KMS-11 (cell line): ENCODE results near the gene TIMELESS.

ENCODE experiments used
- H2AFZ ChIP-seq: fragments of 200-600 bp; sonication (generic); 2 replicates; pipeline ENCODE4 v1.6.1; 2016; ENCODE audit warnings: antibody characterized with exemption, mixed run types, low read depth
- H3K27ac ChIP-seq: fragments of 200-600 bp; sonication (generic); 2 replicates; pipeline ENCODE4 v1.6.1; 2016; ENCODE audit warnings: mild to moderate bottlenecking, mixed run types
- H3K27me3 ChIP-seq: fragments of 200-600 bp; sonication (generic); 2 replicates; pipeline ENCODE4 v1.6.1; 2017; ENCODE audit warnings: mild to moderate bottlenecking, low read depth, mixed run types, moderate library complexity; ENCODE audit not compliant: insufficient read depth
- H3K36me3 ChIP-seq: fragments of 200-600 bp; sonication (generic); 2 replicates; pipeline ENCODE4 v1.6.1; 2017; ENCODE audit warnings: mild to moderate bottlenecking, mixed run types; ENCODE audit not compliant: insufficient read depth
- H3K4me1 ChIP-seq: fragments of 200-600 bp; sonication (generic); 2 replicates; pipeline ENCODE4 v1.6.1; 2016; ENCODE audit warnings: mild to moderate bottlenecking, low read depth, mixed run types; ENCODE audit not compliant: poor library complexity, severe bottlenecking
- H3K4me2 ChIP-seq: fragments of 200-600 bp; sonication (generic); 2 replicates; pipeline ENCODE4 v1.7.0; 2016; ENCODE audit warnings: mild to moderate bottlenecking, mixed run types
- H3K4me3 ChIP-seq: fragments of 200-600 bp; sonication (generic); IDR thresholded peaks from 2 replicates; pipeline ENCODE4 v1.6.1; 2017; ENCODE audit warnings: low read depth, low read length, mixed read lengths; ENCODE audit not compliant: insufficient read depth
- H3K79me2 ChIP-seq: fragments of 200-600 bp; sonication (generic); 2 replicates; pipeline ENCODE4 v1.6.1; 2016; ENCODE audit warnings: low read depth, mixed run types; ENCODE audit not compliant: insufficient read depth
- H3K9ac ChIP-seq: fragments of 200-600 bp; sonication (generic); 2 replicates; pipeline ENCODE4 v1.6.1; 2016; ENCODE audit warnings: mild to moderate bottlenecking, mixed run types
- H4K20me1 ChIP-seq: fragments of 200-600 bp; sonication (generic); 2 replicates; pipeline ENCODE4 v1.6.1; 2016; ENCODE audit warnings: mild to moderate bottlenecking, mixed run types; ENCODE audit not compliant: insufficient read depth
- TF ChIP-seq, protein P1 (sequence below): fragments of 200-600 bp; sonication (generic); conservative IDR thresholded peaks from 2 replicates; pipeline ENCODE4 v1.6.1; 2017; ENCODE audit warnings: low read depth, mild to moderate bottlenecking, antibody characterized with exemption, low read length, moderate library complexity, mixed read lengths

Gene TIMELESS

DNA sequence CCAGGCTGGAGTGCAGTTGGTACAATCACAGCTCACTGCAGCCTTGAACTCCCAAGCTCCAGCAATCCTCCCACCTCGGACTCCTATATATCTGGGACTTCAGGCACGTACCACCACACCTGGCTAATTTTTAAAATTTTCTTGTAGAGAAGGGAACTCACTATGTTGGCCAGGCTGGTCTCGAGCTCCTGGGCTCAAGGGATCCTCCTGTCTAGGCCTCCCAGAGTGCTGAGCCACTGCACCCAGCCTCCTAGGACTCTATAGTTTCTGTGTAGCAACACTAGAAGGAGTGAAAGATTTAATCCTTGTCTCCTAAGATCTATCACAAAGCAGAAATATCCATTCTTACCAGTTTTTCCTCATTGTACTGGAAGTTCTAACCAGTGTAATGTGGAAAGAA is 82.3 kb downstream of the TIMELESS start:
- H3K9ac ChIP-seq = no peak overlapping the region
- no peak overlapping the region for H3K4me2 ChIP-seq
- TF ChIP-seq, protein P1, sequence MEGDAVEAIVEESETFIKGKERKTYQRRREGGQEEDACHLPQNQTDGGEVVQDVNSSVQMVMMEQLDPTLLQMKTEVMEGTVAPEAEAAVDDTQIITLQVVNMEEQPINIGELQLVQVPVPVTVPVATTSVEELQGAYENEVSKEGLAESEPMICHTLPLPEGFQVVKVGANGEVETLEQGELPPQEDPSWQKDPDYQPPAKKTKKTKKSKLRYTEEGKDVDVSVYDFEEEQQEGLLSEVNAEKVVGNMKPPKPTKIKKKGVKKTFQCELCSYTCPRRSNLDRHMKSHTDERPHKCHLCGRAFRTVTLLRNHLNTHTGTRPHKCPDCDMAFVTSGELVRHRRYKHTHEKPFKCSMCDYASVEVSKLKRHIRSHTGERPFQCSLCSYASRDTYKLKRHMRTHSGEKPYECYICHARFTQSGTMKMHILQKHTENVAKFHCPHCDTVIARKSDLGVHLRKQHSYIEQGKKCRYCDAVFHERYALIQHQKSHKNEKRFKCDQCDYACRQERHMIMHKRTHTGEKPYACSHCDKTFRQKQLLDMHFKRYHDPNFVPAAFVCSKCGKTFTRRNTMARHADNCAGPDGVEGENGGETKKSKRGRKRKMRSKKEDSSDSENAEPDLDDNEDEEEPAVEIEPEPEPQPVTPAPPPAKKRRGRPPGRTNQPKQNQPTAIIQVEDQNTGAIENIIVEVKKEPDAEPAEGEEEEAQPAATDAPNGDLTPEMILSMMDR = no peak
- H3K4me1 ChIP-seq = no peaks in the 10 kb centered on the region
- no peak overlapping the region for H3K27ac ChIP-seq
- H4K20me1 ChIP-seq = no peaks in the 10 kb centered on the region
- no peak overlapping the region for H3K4me3 ChIP-seq
- H3K27me3 ChIP-seq = no peaks in the 10 kb centered on the region
- H2AFZ ChIP-seq = no peak overlapping the region
- no peaks in the 10 kb centered on the region for H3K36me3 ChIP-seq
- no peaks in the 10 kb centered on the region for H3K79me2 ChIP-seq
